ENCODE data around the gene TACC2.
"Not testable (repeated sequence)": the region's sequence is repeated elsewhere in the genome, so short reads cannot be mapped to it uniquely, and the experiment has no call there.

The TACC2 gene

GRCh38 chr10:122093076-122093475 lies 104.1 kb downstream of the TACC2 start:
- TF ChIP-seq, protein P1, sequence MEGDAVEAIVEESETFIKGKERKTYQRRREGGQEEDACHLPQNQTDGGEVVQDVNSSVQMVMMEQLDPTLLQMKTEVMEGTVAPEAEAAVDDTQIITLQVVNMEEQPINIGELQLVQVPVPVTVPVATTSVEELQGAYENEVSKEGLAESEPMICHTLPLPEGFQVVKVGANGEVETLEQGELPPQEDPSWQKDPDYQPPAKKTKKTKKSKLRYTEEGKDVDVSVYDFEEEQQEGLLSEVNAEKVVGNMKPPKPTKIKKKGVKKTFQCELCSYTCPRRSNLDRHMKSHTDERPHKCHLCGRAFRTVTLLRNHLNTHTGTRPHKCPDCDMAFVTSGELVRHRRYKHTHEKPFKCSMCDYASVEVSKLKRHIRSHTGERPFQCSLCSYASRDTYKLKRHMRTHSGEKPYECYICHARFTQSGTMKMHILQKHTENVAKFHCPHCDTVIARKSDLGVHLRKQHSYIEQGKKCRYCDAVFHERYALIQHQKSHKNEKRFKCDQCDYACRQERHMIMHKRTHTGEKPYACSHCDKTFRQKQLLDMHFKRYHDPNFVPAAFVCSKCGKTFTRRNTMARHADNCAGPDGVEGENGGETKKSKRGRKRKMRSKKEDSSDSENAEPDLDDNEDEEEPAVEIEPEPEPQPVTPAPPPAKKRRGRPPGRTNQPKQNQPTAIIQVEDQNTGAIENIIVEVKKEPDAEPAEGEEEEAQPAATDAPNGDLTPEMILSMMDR (IDR thresholded peaks at IDR 0.05; ENCODE audit: borderline replicate concordance, insufficient read depth, low read depth, low read length), result no peak
- H3K4me3 ChIP-seq (ENCODE audit: low read depth, low read length), result no peak overlapping the region

- not testable (repeated sequence) for H3K4me3 ChIP-seq (ENCODE audit: low read depth, low read length)
These were observed 107.2 kb downstream of the TACC2 start for GRCh38 chr10:122096181-122096580.

- no peak overlapping the region for H3K4me3 ChIP-seq (ENCODE audit: low read depth, low read length)
- TF ChIP-seq, protein P1 (IDR thresholded peaks at IDR 0.05; ENCODE audit: borderline replicate concordance, insufficient read depth, low read depth, low read length), result no peak
These were observed 107.7 kb downstream of the TACC2 start for GRCh38 chr10:122096705-122097104.

GRCh38 chr10:122097935-122098334 lies 109.0 kb downstream of the TACC2 start:
- no peak overlapping the region for H3K4me3 ChIP-seq (ENCODE audit: low read depth, low read length)
- TF ChIP-seq, protein P1 (IDR thresholded peaks at IDR 0.05; ENCODE audit: borderline replicate concordance, insufficient read depth, low read depth, low read length), result no peak

DNA sequence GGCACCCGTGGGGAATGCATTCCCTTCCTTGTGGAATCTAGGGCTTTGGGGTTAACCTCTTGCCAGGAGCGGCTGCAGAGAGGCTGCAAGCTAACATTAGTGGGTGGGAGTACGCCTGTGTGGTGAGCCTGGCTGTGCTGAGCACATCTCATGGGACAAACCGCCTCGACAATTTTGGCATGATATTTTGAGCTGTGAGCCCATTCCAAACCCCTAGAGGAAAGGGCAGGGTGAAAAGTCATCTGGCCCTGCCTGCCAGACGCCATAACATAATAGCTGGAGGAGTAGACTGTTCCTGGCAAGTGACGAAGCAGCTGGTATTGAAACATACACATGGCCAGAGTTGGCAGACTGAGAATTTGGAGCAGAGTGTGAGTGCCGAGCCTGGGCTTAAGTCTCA lies 110.0 kb downstream of the TACC2 start:
- H3K4me3 ChIP-seq (ENCODE audit: low read depth, low read length), result no peak overlapping the region
- TF ChIP-seq, protein P1 (IDR thresholded peaks at IDR 0.05; ENCODE audit: borderline replicate concordance, insufficient read depth, low read depth, low read length), result no peak

GRCh38 chr10:122099562-122099961 lies 110.6 kb downstream of the TACC2 start:
- TF ChIP-seq, protein P1 (IDR thresholded peaks at IDR 0.05; ENCODE audit: borderline replicate concordance, insufficient read depth, low read depth, low read length), result no peak
- H3K4me3 ChIP-seq (ENCODE audit: low read depth, low read length), result no peak overlapping the region

GRCh38 chr10:122102146-122102868 lies 113.3 kb downstream of the TACC2 start:
- TF ChIP-seq, protein P1 (IDR thresholded peaks at IDR 0.05; ENCODE audit: borderline replicate concordance, insufficient read depth, low read depth, low read length), result no peak
- H3K4me3 ChIP-seq (ENCODE audit: low read depth, low read length), result no peak overlapping the region

Data from GM12875 (cell line).